NCI-H2171 (cell line): ENCODE measurements around the gene NFATC2.
A peak's percentile ranks its signal among the peaks of the same experiment; 100 is the strongest.

Source experiments
- DNase-seq: peaks from one replicate; lab custom pipeline; 2025; lab: John Stamatoyannopoulos, UW

The NFATC2 gene

GRCh38 chr20:51374961-51375360 lies 167.6 kb downstream of the NFATC2 start:
- no peak for DNase-seq

- no peak for DNase-seq
Measured at GRCh38 chr20:51374456-51374830, 168.1 kb downstream of the NFATC2 start.

DNA sequence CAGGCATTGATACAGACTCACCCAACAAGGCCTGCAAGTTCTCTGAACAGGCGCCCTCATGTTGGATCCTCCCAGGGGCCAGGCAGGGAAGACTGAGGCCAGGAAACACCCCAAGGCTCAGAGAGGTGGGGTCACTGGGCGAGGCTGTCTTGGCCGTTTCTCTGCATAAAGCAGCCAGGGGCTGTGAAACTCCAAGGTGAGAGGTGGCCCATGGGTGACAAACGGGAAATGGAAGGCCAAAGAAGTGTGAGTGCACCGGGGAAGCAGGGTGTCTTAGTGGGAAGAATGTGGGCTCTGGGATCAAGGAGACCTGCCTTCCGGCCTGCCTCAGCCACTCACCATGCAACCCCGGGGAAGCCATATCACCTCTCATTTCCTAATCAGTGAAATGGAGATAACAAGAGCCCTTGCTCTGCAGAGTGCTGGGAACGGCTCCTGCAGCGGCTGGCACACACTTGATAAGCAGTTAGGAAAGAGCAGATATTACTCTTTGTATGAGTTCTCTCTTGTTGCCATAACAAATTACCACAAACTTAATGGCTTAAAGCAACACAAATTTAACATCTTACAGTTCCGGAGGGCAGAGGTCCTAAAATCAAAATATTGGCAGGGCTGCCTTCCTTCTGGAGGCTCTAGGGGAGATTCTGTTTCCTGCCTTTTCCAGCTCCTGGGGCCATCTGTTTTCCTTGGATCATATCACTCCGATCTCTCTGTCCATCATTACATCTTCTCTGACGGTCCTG lies 168.6 kb downstream of the NFATC2 start:
- no peak for DNase-seq

- DNase-seq: no peak
Measured at GRCh38 chr20:51372966-51373365, 169.6 kb downstream of the NFATC2 start.

DNA sequence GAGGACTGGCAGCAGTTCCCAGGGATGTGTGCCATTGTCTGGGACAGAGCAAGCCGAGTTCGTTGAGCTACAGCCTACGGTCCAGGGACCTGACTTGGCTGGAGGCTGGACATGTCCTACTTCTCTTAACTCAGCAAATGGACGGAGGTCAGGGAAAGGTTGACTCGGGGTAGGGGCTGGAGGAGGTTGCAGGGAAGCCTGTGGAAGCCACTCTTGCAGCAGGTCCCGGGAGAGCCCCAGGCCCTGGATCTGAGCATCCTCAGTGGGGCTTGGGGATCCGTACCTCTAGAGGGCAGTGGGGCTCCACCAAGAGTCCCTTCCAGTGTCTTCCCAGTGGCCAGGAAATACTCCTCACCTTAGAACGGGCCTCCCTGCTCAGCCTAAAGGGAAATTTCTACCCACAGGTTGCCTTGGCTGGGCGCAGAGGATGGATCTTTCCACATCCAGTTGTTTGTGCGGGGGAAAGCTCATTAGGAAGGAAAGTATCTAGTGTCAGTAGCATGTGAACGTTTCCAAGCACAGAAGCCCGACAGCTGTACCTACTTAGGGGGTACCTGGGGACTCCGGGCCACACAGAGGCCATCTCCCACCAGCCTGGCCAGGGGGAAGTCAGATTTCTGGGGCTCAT lies 170.2 kb downstream of the NFATC2 start:
- DNase-seq: peak; percentile 57

DNA sequence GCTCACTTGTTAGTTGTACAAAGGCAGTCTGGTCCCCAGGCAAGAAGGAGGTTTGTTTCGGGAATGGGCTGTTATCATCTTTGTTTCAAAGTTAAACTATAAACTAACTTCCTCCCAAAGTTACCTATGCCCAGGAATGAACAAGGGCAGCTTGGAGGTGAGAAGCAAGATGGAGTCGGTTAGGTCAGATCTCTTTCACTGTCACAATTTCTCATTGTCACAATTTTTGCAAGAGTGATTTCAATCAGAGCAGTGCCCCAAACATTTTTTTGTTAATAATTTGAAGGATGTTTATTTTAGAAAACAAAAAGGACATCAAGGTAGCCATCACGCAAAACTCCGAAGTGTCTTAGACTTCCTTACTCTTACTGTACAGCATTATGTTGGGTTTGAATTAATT lies 170.8 kb downstream of the NFATC2 start:
- DNase-seq: no peak

DNA sequence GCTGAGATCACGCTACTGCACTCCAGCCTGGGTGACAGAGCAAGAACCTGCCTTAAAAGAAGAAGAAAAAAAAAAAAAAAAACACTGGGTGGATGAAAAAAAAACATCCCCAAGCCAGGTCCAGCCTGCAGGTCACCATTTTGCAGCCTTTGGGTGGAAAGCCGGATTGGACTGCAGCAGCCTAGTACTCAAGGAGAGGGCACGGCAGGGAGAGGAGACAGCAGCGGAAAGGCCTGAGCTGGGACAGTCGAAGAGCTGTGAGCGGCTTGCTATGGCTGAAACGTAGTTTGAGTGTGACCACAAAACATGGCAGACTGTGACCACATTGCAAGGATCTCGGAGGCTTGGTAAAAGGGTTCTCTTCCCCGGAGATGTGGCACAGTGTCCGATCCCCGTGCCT lies 173.0 kb downstream of the NFATC2 start:
- no peak for DNase-seq

DNA sequence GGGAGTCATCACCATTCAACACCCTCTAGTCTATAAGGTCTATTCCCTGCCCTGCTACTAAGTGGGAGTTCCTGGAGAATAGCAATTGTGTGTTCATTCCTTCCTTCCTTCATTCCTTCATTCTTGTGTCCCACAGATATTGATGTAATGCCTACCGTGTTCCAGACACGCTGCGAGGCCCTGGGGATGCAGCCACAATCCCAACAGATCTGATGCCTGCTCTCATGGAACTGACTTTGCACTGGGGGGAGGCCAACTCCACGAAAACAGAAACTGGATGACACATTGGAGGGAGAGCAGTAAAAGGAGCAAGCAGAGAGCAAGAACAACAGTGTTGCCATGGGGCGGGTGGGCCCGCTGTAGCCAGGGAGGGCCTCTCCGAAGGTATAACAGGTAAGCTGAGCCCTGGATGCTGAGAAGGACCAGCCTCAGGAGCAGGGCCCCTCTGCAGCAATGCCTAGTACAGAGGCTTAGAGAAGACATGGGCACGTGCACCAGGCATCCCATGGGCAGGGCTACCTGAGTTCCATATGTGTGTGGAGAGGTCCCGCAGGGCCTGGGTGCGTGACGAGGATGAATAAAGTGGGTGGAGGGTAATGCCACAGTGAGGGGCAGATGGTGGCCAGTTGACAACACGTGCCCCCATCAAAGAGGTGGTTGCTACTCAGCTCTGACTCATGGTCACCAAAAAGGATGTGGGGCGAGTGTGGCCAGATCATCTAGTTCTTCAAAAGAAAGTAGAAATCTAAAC lies 173.9 kb downstream of the NFATC2 start:
- DNase-seq: no peak

DNA sequence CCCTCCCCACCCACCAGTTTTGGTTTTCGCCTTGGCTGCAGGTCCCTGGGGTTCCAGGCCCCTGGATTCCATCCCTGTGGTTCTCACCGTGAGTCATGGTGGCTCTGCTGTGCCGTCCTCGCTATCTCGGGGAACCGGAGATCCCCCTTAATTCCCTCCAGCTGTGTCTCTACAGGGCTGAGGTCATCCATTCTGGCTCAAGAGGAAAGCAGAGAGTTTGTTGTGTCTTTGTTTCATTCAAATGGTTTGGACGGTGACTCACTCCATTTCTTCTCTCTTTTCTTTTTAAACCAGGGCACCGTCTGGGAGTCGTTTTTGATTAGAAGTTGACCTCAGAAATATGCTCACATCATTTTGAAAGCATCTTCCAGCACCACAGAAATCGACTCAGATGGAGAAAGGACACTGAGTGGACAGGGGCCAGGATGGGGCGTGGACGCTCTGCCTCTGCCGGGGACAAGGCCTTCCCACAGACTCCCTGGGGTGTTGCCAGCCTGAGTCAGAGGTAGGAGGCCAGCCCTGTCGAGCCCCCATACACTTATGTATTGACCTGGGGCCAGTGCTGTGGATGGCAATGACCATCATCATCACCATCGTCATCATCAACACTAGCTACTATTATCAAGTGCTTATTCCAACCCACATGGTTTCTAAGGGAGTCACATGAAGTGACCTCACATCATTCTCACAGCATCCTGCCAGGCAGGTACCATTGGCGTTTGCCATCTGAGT lies 176.2 kb downstream of the NFATC2 start:
- DNase-seq: no peak

DNA sequence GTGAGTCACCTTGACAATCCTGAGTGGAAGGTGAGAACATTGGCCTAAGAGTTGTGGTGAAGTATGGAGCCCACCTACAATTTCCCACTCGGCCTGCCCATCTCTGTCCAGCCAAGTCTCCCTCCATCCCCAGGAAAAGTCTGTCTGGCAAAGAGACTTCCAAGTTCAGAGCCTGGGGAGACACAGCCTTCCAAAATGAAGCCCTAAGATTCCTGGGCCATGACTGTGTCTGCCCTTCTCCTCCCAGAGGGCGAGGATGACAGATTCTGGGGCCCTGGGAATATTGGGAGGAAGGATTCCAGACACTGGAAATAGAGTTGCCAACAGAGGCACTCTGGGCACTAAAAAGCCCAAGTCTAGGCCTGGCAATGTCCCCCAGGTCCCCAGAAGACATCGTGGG lies 176.8 kb downstream of the NFATC2 start:
- DNase-seq: no peak

DNA sequence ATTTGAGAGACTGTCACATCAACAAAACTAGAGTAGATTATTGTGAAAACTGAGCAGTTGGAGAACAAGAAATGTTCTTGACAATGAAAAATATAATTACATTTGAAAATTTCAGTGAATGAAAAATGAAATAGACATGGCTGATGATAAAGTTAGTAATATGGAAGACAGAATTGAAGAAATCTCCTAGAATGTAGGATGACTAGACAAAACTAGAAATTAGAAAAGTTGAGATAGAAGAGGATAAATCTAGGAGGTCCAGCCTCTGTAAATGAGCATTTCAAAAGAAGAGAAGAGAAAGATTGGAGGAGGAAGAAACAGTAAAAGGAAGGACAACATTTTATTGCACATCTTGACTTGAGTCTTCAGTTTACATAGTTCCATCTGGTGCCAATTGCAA lies 178.7 kb downstream of the NFATC2 start:
- DNase-seq: no peak

DNA sequence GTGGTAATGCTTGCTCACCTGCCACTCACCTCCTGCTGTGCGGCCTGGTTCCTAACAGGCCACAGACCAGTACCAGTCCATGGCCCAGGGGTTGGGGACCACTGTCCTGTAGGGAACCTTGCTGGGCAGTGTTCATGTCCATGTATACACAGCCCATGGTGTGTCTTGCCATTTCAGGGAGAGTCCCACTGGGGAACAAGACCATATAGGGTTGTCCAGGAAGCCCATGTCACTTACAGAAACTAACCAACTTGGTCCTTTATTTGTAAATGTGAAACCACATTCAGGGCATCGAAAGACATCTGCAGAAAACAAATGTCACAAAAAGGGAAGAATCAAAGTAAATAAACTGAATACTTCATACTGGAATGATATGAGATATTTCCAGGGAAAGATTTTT lies 179.1 kb downstream of the NFATC2 start:
- no peak for DNase-seq

GRCh38 chr20:51362254-51362653 lies 180.3 kb downstream of the NFATC2 start:
- no peak for DNase-seq

DNA sequence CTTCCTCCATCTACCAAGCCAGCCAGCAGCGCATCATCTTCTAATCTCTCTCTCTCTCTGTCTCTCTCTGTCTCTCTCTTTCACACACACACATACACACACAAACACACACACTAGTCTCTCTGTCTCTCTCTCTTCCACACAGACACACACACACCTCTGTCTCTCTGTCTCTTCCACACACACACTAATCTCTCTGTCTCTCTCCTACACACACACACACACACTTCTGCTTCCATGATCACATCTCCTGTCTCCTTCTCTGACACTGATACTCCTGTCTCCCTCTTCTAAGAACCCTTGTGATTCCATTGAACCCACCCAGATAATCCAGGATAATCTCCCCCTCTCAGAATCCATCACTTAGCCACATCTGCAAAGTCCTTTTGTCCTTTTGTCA lies 181.3 kb downstream of the NFATC2 start:
- DNase-seq: no peak

DNA sequence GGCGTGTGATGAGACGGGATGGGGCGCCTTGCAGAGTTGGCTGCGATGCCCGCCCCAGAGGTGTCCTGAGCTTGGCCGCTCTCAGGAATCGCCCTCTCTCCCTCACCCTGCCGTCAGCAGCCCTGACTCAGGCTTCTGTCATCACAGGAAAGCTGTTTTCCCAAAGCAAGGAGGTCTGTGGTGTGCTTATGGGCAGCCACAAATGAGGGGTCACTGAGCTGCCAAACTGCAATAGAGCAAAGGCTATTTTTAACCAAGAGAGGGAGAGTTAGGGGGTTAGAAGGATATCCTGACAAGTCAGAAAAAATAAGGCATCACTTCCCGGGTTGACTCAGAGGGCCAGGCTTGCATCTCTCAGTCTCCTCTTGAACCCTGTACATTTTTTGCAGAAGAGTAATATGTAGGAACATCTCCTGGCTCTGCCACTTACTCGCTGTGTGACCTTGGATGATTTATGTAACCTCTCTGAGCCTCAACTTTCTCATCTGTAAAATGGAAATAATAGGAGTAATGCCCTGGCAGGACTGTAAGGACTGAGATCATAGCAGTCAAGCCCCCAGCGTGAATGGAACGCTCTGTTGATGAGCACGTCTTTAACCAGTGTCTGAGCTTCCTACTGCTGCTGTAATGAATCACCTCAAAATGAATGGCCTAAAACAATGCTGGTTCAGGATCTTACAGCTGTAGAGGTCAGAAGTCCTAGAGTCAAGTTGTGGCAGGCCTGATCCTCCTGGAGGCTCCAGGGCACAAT lies 181.9 kb downstream of the NFATC2 start:
- no peak for DNase-seq

- DNase-seq: no peak
Measured at GRCh38 chr20:51359947-51360346, 182.6 kb downstream of the NFATC2 start.

DNA sequence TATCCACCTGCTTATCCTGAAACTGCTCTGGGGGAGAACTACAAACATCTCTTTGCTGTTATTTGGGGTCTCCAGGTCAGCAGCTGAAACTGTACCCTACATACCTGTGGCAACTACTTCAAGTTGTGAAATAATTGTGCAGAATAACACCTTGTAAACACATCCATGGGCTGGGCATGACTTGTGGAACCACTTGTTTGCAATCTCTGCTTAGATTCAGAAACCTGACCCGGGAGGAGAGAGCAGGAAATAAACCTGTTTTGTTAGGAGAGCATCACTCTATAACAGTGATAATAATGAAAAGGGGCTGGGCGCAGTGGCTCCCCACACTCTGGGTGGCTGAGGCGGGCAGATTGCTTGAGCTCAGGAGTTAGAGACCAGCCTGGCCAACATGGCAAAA lies 183.1 kb downstream of the NFATC2 start:
- no peak for DNase-seq

DNA sequence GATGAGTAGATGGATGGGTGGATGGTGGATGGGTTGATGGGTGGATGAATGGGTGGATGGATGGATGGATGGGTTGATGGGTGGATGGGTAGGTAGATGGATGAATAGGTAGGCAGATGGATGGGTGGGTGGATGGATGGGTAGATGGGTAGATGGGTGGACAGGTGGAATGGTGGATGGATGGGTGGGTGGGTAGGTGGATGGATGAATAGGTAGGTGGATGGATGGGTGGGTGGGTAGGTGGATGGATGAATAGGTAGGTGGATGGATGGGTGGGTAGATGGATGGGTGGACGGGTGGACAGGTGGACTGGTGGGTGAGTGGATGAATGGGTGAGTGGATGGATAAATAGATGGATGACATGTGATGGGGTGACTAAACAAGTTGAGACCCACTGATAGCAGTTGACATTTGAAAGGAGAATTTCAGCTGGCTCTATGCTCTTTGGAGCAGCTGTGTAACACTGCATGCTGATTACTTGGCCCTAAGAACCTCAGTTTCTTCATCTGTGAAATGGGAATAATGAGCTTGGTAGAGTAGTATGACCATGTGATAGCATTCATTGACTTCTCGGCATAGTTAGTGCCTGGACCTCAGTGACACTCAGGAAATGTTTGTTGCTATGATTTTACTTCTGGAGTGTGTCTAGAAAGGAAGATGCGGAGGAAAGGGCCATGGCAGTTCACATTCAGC lies 184.3 kb downstream of the NFATC2 start:
- no peak for DNase-seq

DNA sequence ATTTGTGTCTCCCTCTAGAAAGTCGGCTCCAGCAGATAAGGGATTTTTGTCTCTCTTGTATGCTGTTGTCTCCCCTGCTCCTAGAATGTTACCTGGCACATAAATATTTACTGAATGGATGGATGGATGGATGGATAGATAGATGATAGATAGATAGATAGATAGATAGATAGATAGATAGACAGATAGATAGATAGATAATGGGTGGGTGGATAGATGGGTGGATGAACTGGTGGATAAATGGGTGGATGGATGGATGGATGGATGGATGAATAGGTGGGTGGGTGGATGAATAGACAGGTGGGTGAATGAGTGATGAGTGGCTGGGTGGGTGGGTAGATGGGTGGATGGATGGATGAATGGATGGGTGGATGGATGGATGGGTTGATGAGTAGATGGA lies 185.0 kb downstream of the NFATC2 start:
- no peak for DNase-seq

- DNase-seq: no peak
Measured at GRCh38 chr20:51356871-51357270, 185.6 kb downstream of the NFATC2 start.

GRCh38 chr20:51354769-51355319 lies 187.7 kb downstream of the NFATC2 start:
- DNase-seq: peak; percentile 55
